Colon (tissue), 2 donors: ENCODE data around the gene NCKAP5.
"Not testable (repeated sequence)": the region's sequence is repeated elsewhere in the genome, so short reads cannot be mapped to it uniquely, and the experiment has no call there.

Source experiments
- FAIRE-seq: peaks from 2 replicates; lab custom pipeline; 2012; peaks lifted over from hg19 to GRCh38; lab: Jason Lieb, UNC
- donor health status: control.
- donor health status: control.

The NCKAP5 gene

DNA sequence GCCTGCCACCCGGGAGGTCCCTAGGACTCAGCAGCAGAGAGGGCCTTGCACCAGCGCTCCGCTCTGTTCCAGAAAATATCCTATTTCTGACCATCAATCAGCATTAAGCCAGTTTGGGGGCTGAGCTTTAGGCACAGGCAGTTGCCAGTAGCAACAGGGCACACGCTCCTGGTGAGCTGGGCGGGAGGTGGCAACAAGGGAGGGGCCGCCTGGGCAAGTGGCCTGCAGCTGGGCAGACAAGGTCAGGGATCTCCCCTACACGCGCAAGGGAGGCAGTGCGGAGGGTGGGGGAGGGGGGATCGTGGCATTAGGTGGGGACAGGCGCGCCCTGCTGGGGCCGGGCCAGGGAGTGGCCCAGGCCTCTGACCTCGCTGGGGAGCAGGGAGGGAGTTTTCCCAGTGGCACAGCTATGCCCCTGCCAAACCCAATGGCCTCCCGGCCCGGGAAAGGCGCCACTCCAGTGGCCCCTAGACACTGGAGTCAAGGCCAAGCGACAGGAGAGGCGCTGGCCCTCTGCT, 302.8 kb downstream of the NCKAP5 start:
- FAIRE-seq = no peak

DNA sequence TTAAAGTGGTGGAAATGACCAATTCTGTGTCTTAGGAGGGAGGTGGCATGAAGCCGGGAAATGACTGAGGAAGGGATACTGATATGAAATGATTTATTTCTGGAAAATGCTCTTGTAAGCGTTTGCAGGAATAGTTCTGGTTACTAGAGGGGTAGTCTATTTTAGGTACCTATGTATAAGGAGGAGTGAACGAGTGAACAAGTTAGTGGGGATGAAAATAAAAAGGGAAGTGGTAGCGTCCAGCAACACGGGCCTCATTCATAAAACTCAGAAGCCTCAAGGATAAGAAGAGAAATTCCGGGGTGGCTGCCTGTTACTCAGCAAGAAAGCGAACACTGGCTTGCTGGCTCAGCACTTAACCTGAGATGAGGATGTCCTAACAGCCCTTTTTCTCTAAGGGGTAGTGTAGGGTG, 303.3 kb downstream of the NCKAP5 start:
- no peak for FAIRE-seq

DNA sequence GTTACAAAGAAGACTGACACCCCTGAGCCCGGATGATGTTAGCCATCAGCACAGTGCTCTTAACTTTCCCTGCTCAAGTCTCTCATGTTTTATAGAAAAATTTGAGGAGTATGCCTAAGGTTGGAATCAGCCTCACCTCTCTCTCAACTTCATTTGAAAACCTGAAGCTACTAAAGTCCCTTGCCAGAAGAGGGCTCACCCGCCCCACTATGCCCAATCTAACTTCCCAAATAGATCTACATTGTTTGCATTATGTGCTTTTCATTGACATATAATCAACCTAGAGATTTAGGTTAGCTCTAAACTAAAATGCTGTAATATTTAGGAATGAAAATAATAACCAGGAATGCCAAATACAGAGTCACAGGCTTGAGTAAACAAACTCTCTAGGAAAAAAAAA, 305.4 kb downstream of the NCKAP5 start:
- FAIRE-seq = no peak

GRCh38 chr2:133255360-133255759, 312.9 kb downstream of the NCKAP5 start:
- no peak for FAIRE-seq

DNA sequence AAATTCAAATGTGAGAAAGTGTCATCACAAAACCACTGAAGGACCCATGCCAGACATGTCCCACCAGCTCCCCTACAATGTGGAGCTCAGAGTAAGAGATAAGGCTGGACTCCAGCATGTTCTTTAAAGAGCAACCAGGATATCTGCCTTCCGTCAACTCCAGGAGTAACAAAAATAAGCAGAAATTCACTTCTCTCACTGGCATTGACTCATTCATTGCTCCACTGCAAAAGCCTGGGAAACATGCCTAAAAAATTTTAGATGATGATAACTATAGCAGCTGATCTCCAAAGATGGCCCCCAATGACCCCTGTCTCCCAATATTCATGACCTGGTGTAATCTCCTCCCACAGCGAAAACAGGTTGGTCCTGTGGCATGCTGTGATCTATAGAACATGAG, 314.5 kb downstream of the NCKAP5 start:
- no peak for FAIRE-seq

DNA sequence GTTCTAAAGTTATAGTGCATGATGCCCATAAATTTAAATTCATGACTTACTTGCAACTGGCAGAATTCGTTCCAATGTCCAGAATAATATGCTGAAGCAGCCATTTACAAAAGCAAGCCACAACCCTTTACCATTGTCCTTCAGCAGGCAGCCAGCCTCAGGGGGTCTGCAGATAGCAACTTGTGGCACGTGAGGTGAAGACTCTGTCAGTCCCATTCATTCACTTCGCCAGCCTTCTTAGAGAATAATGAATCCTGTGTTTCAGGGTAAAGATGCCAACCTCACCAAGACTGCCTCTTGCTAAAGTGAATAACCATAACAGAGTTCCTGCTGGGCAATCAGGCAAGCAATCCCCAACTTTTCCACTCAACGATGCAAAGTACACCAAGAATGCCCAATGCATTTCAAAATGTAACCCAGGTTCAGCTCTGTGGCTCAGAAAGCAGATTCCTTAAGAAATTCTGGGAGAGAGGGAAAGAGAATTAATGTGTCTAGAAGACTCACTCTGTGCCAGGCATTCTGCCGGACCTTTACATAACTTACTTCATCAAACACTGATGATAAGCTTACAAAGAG, 315.4 kb downstream of the NCKAP5 start:
- FAIRE-seq = no peak

- no peak for FAIRE-seq
These were observed 318.9 kb downstream of the NCKAP5 start for GRCh38 chr2:133249362-133249761.

- FAIRE-seq = no peak
These were observed 320.0 kb downstream of the NCKAP5 start for GRCh38 chr2:133248264-133248663.

GRCh38 chr2:133247631-133248030, 320.6 kb downstream of the NCKAP5 start:
- no peak for FAIRE-seq

DNA sequence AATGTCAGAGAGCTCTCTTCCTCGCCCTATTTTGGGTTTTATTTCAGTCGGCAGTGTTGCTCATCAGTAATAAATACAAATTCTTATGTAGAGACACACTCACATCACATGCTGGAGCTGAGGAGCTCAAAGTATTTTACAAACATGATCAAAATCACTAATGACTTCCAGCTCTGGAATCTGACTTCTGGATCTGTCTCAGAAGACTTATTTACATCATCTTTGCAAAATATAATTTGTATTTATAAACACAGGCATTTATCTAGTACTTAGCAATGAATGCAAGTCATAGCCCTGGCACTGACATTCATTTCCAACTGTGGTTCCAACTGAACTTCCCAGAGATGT, 327.1 kb downstream of the NCKAP5 start:
- FAIRE-seq = no peak

DNA sequence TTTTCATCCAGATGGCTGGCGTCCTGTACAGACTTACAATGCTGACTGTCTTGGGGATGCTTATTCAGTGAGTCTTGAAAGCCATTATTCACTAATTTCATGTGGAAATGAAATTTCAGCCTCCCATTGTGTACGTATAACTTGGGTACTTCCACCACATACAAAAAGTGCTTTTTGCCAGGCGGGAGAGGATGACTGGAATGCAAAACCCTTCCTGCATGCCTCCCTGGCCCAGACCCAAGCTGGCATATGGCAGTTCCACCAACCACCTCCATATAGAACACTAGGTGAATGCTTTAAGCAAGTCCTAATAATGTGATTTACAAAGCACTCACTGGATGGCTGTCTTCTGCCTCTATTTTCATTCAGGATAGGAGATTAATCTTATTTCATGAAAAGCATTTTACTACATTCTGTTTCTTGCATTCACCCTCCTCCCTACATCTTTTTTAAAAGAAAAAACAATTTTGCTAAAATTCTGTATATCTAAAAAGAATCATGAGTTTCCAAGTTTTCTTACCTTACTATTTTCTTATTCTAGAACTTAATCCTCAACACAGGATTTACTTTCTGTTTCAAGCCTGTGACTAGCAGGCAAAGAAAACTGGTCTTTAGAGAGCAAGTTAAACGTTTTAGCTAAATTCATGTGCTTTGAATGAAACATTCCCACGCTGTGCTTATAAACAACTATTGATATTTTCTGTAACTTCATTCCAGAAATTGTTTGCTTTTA, 327.6 kb downstream of the NCKAP5 start:
- no peak for FAIRE-seq

DNA sequence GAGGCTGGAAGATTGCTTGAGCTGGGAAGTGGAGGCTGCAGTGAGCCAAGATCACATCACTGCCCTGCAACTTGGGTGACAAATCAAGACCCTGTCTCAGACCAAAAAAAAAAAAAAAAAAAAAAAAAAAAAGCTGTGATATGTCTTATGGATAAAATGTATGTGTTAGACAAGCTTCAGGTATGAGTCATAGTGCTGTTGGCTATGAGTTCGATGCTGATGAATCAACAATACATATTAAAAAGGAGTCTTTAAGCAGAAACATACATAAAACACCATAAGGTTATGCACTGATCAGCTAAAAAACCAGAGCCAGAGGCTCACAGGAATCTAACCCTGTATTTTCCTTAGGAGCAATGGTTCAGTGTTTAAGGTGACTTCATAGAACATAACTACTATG, 332.3 kb downstream of the NCKAP5 start:
- no peak for FAIRE-seq

DNA sequence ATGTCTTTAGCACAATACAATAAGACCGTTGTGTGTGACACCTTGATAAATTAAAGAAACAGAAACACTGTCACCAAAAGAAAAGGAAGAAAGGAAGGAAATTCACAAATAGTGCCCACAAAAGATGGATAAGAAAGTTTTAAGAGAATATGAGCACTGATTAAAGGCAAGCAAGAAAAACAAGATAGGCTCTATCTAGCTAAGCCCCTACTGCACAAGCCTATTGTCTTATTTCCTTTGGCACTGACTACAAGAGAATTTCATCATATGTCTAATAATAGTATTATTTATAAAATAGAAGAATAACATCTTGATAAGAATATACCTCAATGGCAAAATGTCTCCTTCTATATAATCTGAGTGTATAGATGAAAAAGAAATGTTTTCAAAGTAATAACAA, 335.7 kb downstream of the NCKAP5 start:
- FAIRE-seq = no peak

DNA sequence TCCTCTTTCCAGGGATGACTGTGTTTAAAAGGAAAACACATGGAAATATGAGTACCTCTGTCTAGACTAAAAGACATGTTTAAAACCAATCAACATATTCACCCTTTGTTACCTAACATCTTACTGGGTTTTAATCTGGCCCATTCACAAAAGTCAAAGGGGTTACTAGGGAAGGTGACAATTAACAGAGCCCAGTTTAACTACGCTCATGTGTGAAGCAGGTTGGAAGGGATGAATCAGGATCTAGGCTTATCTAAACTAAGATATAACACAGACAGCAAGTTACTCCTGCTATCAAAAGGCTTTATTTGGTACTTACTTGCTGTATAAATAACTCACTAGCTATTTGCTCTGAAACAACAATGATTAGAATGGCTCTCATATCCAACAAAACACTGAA, 337.0 kb downstream of the NCKAP5 start:
- no peak for FAIRE-seq

- no peak for FAIRE-seq
These were observed 338.3 kb downstream of the NCKAP5 start for GRCh38 chr2:133229974-133230373.

- FAIRE-seq = no peak
These were observed 345.0 kb downstream of the NCKAP5 start for GRCh38 chr2:133223226-133223625.

- no peak for FAIRE-seq
These were observed 346.9 kb downstream of the NCKAP5 start for GRCh38 chr2:133221398-133221797.

DNA sequence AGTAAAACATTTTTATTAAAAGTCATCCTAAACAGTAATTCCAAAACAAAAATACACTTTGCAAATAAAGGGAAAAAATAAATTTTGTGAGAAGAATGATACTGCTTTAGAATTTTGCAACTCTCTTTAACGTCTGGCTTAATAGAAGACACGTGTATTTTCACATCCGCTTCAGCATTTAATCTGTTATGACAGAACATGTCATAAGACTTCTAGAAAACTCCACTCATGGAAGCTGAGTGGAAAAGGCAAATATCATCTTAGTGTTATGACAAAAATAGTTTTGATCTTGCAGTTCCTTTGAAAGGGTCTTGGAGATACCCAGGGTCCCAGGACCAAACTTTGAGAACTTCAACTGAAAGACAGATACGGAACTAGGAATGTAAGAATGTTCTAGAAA, 350.1 kb downstream of the NCKAP5 start:
- FAIRE-seq = no peak

DNA sequence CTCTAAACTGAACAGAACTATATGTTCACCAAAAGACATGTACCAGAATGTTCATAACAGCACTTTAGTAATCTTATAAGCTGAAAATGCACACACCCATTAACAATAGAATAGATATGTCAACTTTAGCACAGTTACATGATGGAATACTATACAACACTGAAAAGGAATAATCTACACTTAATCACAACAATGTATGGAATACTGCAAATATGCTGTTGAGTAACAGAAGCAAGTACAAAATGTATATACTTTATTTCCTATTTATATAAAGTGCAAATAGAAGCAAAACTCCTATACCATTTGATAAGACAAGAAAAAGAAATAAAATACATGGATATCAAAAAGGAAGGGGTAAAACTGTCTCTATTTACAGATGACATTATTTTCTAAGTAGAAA, 352.8 kb downstream of the NCKAP5 start:
- no peak for FAIRE-seq

DNA sequence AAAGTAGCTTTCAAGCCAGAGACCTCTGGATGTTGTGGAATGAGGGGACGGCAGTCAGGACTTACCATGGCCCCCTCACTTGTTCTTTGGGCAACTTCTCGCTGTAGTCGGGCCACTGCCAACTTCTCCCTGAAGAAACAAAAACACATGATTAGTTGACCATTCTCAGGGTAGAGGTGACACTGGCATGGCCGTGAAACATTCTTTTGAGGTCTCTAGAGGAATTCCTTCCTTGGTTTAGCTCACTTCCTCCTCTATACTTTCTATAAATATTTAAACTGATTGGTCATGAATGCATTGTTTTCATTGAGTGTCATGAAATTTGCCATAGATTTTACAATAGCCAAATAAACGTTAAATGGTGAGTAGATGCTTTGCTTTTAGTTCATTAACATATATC, 354.6 kb downstream of the NCKAP5 start:
- FAIRE-seq = no peak

DNA sequence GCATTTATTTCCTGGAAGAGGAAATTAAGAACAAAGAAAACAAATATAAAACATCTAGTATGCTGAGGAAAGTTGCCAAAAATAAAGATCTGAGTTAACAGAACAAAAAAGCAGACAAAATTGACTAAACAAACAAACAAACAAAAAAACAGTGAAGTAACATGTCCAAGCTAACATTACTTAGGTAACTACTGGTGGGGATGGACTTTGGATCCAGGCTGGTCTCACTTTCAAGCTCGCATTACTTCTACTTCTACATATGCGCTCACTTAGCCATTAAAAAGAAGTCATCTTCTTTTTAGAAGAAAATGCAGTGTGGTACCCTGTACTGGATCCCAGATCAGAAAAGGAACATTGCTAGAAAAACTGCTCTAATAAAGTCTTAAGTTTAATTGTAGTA, 358.9 kb downstream of the NCKAP5 start:
- no peak for FAIRE-seq

- not testable (repeated sequence) for FAIRE-seq
These were observed 361.6 kb downstream of the NCKAP5 start for GRCh38 chr2:133206666-133207065.

GRCh38 chr2:133204421-133204820, 363.8 kb downstream of the NCKAP5 start:
- FAIRE-seq = no peak
